Endometrial microvascular endothelial cells (primary cell): ENCODE data around the gene SAMD4A. TPM values are rescaled to one million over a fixed set of nuclear protein-coding genes. Genes with fewer than 3 reads are reported as not detected.

Experiments used
- in situ Hi-C: cut with HindIII; loops from 2 replicates; pipeline ENCODE4 v1.10.0; 2017; ENCODE audit warnings: low sequenced_read_pairs, low pct_unique_long_range_greater_than_20kb; ENCODE audit errors: inconsistent ontology term
- total RNA-seq: library from RNA; depleted of rRNA; stranded (reverse); fragments of >200 nt; gene quantifications from one replicate; pipeline ENCODE4 v1.2.3, GENCODE V29; 2015; ENCODE audit errors: inconsistent ontology term

Gene SAMD4A
- total RNA-seq, 1 donor from 2014 or later: 36.1 TPM

- in situ Hi-C loops: no loop called here
Measured at GRCh38 chr14:54815016-54815415, 248.1 kb downstream of the SAMD4A start.

- in situ Hi-C loops: no loop called here
Measured at GRCh38 chr14:54815515-54815914, 248.6 kb downstream of the SAMD4A start.

GRCh38 chr14:54816450-54816849 is 249.5 kb downstream of the SAMD4A start:
- in situ Hi-C loops: no loop called here

- in situ Hi-C loops: no loop called here
Measured at GRCh38 chr14:54817506-54817905, 250.6 kb downstream of the SAMD4A start.

GRCh38 chr14:54818201-54819133 is 251.5 kb downstream of the SAMD4A start:
- in situ Hi-C loops: no loop called here

GRCh38 chr14:54822685-54823084 is 255.8 kb downstream of the SAMD4A start:
- in situ Hi-C loops: no loop called here

- in situ Hi-C loops: no loop called here
Measured at GRCh38 chr14:54823757-54824549, 257.0 kb downstream of the SAMD4A start.

- in situ Hi-C loops: no loop called here
Measured at GRCh38 chr14:54828037-54828436, 261.1 kb downstream of the SAMD4A start.

- in situ Hi-C loops: no loop called here
Measured at GRCh38 chr14:54829486-54830224, 262.7 kb downstream of the SAMD4A start.

GRCh38 chr14:54830650-54831049 is 263.7 kb downstream of the SAMD4A start:
- in situ Hi-C loops: no loop called here

GRCh38 chr14:54834081-54834480 is 267.2 kb downstream of the SAMD4A start:
- in situ Hi-C loops: no loop called here

GRCh38 chr14:54834727-54835126 is 267.8 kb downstream of the SAMD4A start:
- in situ Hi-C loops: no loop called here

GRCh38 chr14:54836231-54836630 is 269.3 kb downstream of the SAMD4A start:
- in situ Hi-C loops: no loop called here

- in situ Hi-C loops: no loop called here
Measured at GRCh38 chr14:54837508-54838149, 270.7 kb downstream of the SAMD4A start.

- in situ Hi-C loops: no loop called here
Measured at GRCh38 chr14:54838931-54839512, 272.1 kb downstream of the SAMD4A start.

GRCh38 chr14:54839701-54840119 is 272.8 kb downstream of the SAMD4A start:
- in situ Hi-C loops: no loop called here

GRCh38 chr14:54840336-54840735 is 273.4 kb downstream of the SAMD4A start:
- in situ Hi-C loops: no loop called here

- in situ Hi-C loops: no loop called here
Measured at GRCh38 chr14:54840798-54841197, 273.9 kb downstream of the SAMD4A start.
